ENCODE measurements around the gene DNAJA3.

DNAJA3 gene

GRCh38 chr16:4468972-4469371, 43.3 kb downstream of the DNAJA3 start:
- DNase-seq (ENCODE audit: insufficient read length, low spot score) (no peak), FAIRE-seq (no peak)

DNA sequence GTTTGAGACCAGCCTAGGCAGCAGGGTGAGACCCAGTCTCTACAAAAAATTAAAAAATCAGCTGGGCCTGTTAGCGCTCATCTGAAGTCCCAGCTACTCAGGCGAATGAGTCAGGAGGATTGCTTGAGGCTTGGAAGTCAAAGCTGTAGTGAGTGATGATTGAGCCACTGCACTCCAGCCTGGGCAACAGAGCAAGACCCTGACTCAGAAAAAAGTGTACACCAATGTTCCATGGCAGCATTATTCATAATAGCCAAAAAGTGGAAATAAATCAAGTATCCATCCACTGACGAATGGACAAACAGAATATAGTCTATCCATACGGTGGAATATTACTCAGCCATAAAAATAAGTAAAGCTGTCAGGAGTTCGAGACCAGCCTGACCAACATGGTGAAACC, 46.2 kb downstream of the DNAJA3 start:
- DNase-seq (ENCODE audit: insufficient read length, low spot score) (no peak), FAIRE-seq (no peak)

- no peak for FAIRE-seq
Observed at GRCh38 chr16:4472880-4473279, 47.2 kb downstream of the DNAJA3 start.

GRCh38 chr16:4474192-4474961, 48.7 kb downstream of the DNAJA3 start, which contains the start of gene NMRAL1:
TSS of gene NMRAL1 (minus strand) at chr16:4474625. CDS start at chr16:4474132, 493 bp downstream.
- peak; percentile 90 for DNase-seq (ENCODE audit: insufficient read length, low spot score)
- FAIRE-seq = peak; percentile 13

More at GRCh38 chr16:4472880-4473279, 47.2 kb downstream of the DNAJA3 start:
- no peak for DNase-seq (ENCODE audit: insufficient read length, low spot score)

- peak; percentile 93 for DNase-seq (ENCODE audit: insufficient read length, low spot score)
- FAIRE-seq = peak; percentile 94
Observed at GRCh38 chr16:4475880-4476788, 50.5 kb downstream of the DNAJA3 start, which contains the start of gene HMOX2. TSS of gene HMOX2 (plus strand) at chr16:4476398. CDS start at chr16:4505525, 29,127 bp downstream.

DNA sequence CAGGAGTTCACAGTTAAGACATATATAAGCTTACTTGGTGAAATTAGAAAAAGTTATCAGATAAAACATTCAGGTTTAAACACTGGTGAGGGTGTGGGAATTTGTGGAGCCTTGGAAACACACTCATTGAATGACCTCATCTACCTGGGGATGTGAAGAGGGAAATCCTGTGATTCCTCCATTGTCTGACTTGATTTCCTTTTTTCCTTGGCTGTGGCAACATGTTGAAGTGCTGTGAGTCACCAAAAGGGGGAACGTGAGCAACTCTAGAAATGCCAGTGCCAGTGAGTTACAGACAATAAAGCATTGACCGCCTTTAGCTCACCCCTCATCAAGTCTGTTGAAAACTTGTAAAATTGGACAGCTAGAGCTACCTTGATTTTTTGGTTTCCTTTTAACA, 52.3 kb downstream of the DNAJA3 start:
- DNase-seq (ENCODE audit: insufficient read length, low spot score) = peak; percentile 45
- FAIRE-seq = no peak

DNA sequence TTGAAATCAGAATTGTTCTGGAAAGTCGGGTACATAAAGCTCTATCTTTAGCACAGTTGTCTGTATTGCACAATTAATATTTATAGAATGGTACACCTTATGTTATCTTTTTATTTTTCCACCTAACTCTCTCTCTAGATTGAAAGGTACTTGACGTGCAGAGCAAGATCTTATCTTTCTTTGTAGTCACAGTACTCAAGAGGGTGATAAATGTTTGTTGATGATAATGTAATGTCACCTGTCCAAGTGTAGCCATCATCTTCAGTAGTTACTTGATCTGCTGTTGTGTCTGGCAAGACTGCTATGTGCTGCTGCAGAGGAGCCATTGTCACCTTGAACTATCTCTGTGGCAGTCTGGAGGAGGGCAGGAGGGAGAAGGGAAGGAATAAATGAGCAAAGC, 55.9 kb downstream of the DNAJA3 start:
- FAIRE-seq (no peak), DNase-seq (ENCODE audit: insufficient read length, low spot score) (no peak)

- no peak for FAIRE-seq
Observed at GRCh38 chr16:4481963-4482362, 56.3 kb downstream of the DNAJA3 start.

DNA sequence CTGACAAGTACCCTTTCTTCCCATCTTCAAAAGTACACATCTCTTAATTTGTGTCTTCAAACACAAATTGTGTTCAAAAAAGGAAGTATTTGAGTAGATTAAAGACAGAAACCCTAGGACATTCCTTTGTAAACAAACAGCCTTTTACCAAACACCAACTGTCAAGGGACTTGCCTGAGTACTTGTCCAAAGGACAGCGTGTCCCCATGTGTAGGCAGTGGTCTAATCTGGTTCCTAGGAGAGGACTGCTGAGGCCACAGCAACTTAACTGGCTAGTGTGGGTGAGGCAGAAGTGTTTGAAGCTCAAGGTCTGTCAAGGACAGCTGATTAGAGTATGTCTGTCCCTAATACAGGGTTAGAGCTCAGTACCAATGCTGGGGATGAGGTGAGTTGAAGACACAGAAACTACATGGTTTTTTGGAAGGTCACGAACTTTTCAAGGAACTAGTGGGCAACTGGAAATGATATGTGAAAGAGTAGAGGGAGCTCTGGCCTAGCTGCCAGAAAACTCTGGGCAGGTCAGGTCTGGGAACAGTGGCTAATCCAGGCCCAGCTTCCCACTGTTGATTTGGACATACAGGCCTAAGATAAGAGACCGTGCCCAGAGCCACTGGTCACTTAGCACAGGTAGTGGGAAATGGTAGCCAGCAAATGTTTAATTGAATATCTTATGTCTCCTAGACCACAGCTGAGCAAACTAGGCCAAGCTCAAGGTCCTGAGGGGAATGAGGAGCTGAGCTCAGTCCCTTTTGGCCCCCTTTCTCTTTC, 60.6 kb downstream of the DNAJA3 start:
- no peak for DNase-seq (ENCODE audit: insufficient read length, low spot score)
- FAIRE-seq = no peak

More at GRCh38 chr16:4481963-4482362, 56.3 kb downstream of the DNAJA3 start:
- DNase-seq (ENCODE audit: insufficient read length, low spot score) = no peak

DNA sequence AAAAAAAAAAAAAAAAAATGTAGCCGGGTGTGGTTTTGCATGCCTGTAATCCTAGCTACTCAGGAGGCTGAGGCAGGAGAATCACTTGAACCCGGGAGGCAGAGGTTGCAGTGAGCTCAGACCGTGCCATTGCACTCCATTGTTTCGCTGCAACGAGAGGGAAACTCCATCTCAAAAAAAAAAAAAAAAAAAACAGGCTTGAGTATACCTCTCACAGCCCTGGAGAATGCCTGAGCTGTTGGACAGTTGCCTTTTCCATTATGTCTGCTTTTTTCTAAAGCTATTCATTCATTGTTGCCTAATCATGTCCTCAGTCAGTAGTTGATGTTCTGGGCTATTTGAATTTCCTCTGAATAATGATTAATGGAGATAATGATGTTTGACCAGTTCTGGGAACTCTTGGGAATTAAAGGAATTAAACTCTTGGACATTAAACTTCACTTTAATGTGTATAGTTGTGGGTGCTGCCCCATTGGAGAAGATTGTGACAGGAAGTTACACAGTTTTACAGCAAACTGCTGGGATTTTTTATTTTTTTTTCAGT, 62.4 kb downstream of the DNAJA3 start:
- FAIRE-seq (no peak), DNase-seq (ENCODE audit: insufficient read length, low spot score) (no peak)

DNA sequence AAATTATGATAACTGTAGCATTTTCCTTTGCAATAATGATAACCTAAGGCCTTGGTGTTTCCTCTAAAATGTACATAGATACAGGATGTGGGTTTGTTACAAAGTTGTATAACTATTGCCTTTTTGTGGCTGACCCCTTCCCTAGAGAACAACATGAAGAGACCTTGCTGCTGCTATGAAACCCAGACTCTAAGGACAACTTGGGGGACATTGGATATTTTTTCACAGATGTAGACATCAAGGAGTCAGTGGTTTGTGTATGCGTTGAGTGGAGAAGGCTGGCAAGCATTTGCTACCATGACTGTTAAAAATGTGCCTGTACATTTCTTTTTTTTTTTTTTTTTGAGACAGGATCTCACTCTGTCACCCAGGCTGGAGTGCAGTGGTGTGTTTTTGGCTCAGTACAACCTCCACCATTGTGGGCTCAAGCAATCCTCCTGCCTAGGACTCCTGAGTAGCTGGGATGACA, 62.9 kb downstream of the DNAJA3 start:
- FAIRE-seq (no peak), DNase-seq (ENCODE audit: insufficient read length, low spot score) (no peak)

DNA sequence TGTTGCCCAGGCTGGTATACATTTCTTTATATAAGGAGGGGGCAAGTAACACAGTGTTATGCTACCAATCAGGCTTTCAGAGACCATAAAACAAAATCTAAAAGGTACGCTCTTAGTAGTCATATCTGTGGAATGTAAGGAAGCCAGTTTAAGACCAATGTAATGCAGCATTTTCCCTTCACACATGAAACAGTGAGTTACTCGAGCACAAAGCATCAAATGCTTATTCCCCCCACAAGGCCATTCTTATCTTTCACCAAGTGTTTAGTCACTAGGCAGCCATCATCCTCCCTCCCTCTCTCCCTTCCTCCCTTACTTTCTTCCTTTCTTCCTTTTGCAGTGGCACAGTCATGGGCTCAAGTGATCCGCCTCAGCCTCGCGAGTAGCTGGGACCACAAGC, 63.4 kb downstream of the DNAJA3 start:
- FAIRE-seq = no peak

GRCh38 chr16:4491898-4492297, 66.2 kb downstream of the DNAJA3 start:
- DNase-seq (ENCODE audit: insufficient read length, low spot score) (no peak), FAIRE-seq (no peak)

More for the DNA sequence above, 63.4 kb downstream of the DNAJA3 start:
- DNase-seq (ENCODE audit: insufficient read length, low spot score) = peak; percentile 48

- no peak for FAIRE-seq
- DNase-seq (ENCODE audit: insufficient read length, low spot score) = peak; percentile 60
Observed at GRCh38 chr16:4494746-4495490, 69.2 kb downstream of the DNAJA3 start.

- DNase-seq (ENCODE audit: insufficient read length, low spot score) (no peak), FAIRE-seq (no peak)
Observed at GRCh38 chr16:4495766-4496165, 70.1 kb downstream of the DNAJA3 start.

DNA sequence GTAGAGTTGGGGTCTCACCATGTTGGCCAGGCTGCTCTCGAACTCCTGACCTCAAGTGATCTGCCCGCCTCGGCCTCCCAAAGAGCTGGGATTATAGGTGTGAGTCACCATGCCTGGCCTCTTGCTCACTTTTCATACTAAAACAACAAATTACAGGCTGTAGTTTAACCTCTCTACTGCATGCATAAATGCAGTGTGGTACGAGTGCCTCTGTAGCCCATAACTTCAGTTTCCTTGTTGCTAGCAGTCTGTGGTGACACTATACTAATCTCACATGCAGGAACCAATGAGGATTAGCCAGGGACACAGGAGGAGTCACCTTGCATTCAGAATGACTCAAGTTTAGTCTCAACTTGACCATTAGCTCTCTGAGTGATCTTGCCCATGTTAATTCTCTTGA, 70.6 kb downstream of the DNAJA3 start:
- FAIRE-seq = no peak

DNA sequence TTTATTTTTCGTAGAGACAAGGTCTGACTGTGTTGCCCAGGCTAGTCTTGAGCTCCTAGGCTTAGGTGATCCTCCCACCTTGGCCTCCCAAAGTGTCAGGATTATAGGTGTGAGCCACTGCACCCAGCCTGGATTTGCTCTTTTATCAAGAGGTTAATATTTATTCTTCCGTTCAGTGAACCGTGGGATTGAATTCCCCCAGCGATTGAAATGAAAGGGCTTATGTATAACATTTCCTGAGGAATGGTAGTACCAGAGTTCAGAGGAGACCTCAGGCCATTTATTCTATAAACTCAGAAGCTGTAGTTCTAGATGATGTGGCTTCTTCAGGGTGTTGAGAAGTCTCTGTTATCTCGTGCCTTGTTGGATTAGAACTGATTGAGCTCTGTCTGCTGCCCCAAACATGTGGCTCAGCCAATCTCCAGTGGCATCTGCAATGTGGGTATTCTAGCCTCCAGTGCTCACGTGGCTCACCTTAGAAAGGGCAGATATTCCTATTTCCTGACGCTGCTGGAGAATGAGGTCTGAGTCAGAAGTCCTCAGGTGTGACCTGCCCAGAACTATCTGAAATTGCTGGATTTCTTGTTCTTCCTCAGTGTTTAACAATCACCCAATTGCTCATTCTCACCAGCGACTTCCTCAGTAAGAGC, 73.0 kb downstream of the DNAJA3 start:
- FAIRE-seq = no peak
- DNase-seq (ENCODE audit: insufficient read length, low spot score) = no peak

More for the DNA sequence above, 70.6 kb downstream of the DNAJA3 start:
- DNase-seq (ENCODE audit: insufficient read length, low spot score) = peak; percentile 29

DNA sequence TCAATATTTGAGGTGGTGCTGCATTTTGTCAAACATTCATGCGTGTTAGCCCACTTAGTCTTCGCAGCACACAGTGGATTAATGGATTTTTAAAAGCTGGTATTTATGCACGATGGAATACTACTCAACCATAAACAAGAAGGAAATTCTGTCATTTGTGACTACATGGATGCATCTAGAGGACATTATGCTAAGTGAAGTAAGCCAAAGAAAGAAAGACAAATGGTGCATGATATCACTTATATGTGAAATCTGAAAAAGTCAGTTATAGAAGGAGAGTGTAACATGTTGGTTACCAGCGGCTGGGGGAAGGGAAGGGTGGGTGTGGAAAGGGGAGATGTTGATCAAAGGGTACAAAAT, 73.5 kb downstream of the DNAJA3 start:
- DNase-seq (ENCODE audit: insufficient read length, low spot score) (no peak), FAIRE-seq (no peak)

DNA sequence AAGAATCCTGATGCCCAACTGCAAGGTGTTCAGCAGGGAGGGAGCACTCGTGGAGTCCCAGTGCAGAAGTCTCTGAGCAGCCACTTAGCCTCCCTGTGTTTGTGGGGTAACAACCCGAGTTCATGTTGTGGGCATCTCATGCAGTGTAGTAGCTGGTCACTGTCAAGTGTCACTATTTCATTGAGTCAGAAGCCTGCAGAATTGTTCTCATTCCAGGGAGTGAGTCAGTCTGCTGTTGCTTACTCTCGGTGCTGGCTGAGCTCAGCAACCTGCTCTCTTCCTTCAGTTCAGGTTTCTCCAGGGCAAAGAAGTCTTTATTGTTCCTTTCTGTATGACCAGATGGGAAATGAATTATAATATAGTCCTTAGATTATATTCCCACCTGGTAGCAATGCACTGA, 74.6 kb downstream of the DNAJA3 start:
- peak; percentile 89 for FAIRE-seq

More for the DNA sequence above, 74.6 kb downstream of the DNAJA3 start:
- DNase-seq (ENCODE audit: insufficient read length, low spot score) = peak; percentile 87
